GM12872 (cell line): Measurements from ENCODE around the gene CLNK.

ENCODE experiments used
- TF ChIP-seq, protein P1 (sequence below): IDR thresholded peaks from 3 replicates; pipeline ENCODE4 v1.5.1; 2011; ENCODE audit warnings: low read depth, mild to moderate bottlenecking, low read length, moderate library complexity; ENCODE audit not compliant: insufficient read depth

The CLNK gene

GRCh38 chr4:10647846-10648245, 36.7 kb downstream of the CLNK start:
- TF ChIP-seq, protein P1, sequence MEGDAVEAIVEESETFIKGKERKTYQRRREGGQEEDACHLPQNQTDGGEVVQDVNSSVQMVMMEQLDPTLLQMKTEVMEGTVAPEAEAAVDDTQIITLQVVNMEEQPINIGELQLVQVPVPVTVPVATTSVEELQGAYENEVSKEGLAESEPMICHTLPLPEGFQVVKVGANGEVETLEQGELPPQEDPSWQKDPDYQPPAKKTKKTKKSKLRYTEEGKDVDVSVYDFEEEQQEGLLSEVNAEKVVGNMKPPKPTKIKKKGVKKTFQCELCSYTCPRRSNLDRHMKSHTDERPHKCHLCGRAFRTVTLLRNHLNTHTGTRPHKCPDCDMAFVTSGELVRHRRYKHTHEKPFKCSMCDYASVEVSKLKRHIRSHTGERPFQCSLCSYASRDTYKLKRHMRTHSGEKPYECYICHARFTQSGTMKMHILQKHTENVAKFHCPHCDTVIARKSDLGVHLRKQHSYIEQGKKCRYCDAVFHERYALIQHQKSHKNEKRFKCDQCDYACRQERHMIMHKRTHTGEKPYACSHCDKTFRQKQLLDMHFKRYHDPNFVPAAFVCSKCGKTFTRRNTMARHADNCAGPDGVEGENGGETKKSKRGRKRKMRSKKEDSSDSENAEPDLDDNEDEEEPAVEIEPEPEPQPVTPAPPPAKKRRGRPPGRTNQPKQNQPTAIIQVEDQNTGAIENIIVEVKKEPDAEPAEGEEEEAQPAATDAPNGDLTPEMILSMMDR, result no peak

GRCh38 chr4:10643600-10644425, 40.8 kb downstream of the CLNK start:
- TF ChIP-seq, protein P1, result no peak

GRCh38 chr4:10640561-10641201, 43.9 kb downstream of the CLNK start:
- TF ChIP-seq, protein P1, result no peak

DNA sequence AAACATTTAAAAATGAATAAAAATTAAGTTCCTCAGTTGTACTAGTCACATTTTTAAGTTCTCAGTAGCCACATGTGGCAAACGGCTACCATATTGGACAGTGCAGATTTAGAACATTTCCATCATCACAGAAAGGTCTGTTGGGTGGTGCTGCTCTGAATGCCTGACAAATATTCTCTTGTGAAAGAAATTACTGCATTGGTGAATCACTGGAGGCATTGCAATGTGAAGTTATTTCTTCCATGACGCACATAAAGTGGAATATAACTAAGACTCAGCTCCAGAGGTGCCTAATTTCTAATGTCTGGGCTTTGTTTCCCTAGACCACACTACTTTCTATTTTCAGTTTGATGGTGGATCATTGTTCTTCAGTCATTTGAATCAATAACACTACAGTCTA, 44.9 kb downstream of the CLNK start:
- TF ChIP-seq, protein P1, result no peak

DNA sequence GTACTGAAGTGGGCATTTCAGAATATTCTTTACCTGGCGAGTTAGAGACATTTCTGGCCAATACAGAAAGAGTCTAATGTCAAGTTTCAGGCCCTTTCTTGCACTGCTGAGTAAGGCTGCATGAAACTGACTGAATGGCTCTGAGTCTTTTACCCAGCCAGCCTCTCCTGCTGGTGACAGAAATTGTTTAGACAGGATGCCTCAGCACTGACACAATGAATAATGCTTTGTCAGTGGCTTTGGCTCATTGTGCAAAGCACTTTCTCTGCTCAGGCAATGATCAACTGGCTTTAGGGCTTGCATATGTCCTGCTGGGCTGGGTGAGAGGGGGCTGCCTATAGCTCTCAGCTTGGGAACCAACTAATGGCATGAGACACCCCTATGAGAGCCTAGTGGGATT, 45.5 kb downstream of the CLNK start:
- TF ChIP-seq, protein P1, result no peak

DNA sequence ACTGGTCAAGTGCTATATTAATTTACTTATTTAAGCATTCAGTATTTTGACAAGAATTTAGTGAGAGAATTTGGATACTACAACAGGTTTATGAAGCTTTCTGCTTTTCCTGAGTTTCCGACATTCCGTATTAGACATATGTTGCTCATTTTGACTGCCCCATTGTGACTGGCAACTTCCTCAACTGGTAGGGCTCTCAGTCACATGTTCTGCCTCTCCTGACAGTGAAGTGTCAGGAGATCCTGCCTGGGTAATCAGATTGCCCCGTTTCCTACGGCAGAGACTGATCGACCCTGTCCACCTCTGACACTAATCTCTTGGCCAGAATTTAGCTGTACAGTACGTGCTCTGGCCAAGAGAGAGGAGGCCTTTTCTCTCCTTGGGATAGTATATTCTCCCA, 49.5 kb downstream of the CLNK start:
- TF ChIP-seq, protein P1, result no peak

DNA sequence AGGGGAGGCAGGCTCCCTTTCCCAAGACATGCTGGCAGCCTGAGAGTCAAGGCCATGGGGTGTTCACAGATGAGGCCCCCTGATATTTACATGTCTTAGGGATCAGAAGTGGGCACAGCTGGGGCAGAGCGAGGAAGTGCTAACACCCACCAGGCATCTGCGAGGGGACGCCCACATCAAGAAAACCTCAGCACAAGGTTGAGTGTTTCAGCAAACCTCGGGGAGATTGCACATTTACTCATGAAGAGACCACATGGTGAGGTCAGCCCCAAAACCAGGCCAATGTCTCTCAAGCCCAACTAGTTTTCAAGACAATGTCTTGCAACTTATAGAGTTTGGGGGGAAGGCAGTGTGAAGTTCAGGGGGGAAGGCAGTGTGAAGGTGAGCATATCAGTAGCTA, 55.2 kb downstream of the CLNK start:
- TF ChIP-seq, protein P1, result no peak
